Gastrocnemius medialis (tissue), 4 donors: ENCODE measurements around the gene FBLN2. TPM values are rescaled to one million over a fixed set of nuclear protein-coding genes. Genes with fewer than 3 reads are reported as not detected.
A peak's percentile ranks its signal among the peaks of the same experiment; 100 is the strongest.

ENCODE experiments used
- ATAC-seq, 2 donors: fragments of 150-250 bp; one replicate each; pipeline ENCODE4 v1.9.1; 2016
- DNase-seq, 2 donors: peaks; one replicate each; pipeline ENCODE4 v3.0.0-alpha.2; 2019
- H3K27ac ChIP-seq, 4 donors: fragments of 200-600 bp; sonication (generic); 1 replicate in 1 of 4; 2 replicates in 3 of 4; pipeline ENCODE4 v1.5.1; 2016 to 2018; ENCODE audit warnings: mild to moderate bottlenecking in 2 of 4, moderate library complexity in 1 of 4
- H3K27me3 ChIP-seq, 3 donors: fragments of 200-600 bp; sonication (generic) in 2 of 3; 1 replicate in 1 of 3; 2 replicates in 2 of 3; pipeline versions ENCODE4 v1.5.1 to v1.6.0; 2016 to 2019; ENCODE audit warnings: mild to moderate bottlenecking in 1 of 3, moderate library complexity in 1 of 3
- H3K36me3 ChIP-seq, 2 donors: fragments of 200-600 bp; sonication (generic) in 1 of 2; one replicate each; pipeline ENCODE4 v1.5.1; 2017 to 2018
- H3K4me1 ChIP-seq, 2 donors: fragments of 200-600 bp; sonication (generic) in 1 of 2; one replicate each; pipeline ENCODE4 v1.5.1; 2016 to 2017; ENCODE audit warnings: mild to moderate bottlenecking in 2 of 2
- H3K4me3 ChIP-seq, 4 donors: fragments of 200-600 bp; sonication (generic) in 3 of 4; 1 replicate in 1 of 4; 2 replicates in 3 of 4; pipeline ENCODE4 v1.5.1; 2016 to 2019; ENCODE audit warnings: mild to moderate bottlenecking in 2 of 4
- H3K9me3 ChIP-seq, 3 donors: fragments of 200-600 bp; sonication (generic) in 2 of 3; 1 replicate in 1 of 3; 2 replicates in 2 of 3; pipeline ENCODE4 v1.5.1; 2016 to 2019
- CTCF ChIP-seq, 5 experiments: fragments of 450-650 bp in 3 of 5; fragments of 200-600 bp in 2 of 5; sonication (generic) in 2 of 5; IDR thresholded peaks in 4 of 5; conservative IDR thresholded peaks in 1 of 5; 1 replicate in 4 of 5; 2 replicates in 1 of 5; pipeline ENCODE4 v1.5.1; 2016 to 2019; ENCODE audit warnings: antibody characterized with exemption in 5 of 5, mild to moderate bottlenecking in 3 of 5, moderate library complexity in 3 of 5
- POLR2A ChIP-seq, 2 donors: fragments of 450-650 bp; IDR thresholded peaks; one replicate each; pipeline ENCODE4 v1.6.1; 2017; ENCODE audit warnings: antibody characterized with exemption in 2 of 2, mild to moderate bottlenecking in 2 of 2, moderate library complexity in 2 of 2
- in situ Hi-C, 4 donors: fragments of 200-750 bp; cut with MboI; loops; one replicate each; pipeline versions ENCODE4 v1.15.0 to v1.8.0; 2017; ENCODE audit warnings: low sequenced_read_pairs in 4 of 4
- intact Hi-C: fragments of 100-400 bp; cut with DNase I; formaldehyde crosslinking; loops from one replicate; pipeline ENCODE4 v1.15.1; 2023; ENCODE audit warnings: low total_unique reads
- total RNA-seq, 4 donors: library from RNA; depleted of rRNA; stranded (reverse); fragments of >200 nt; gene quantifications; one replicate each; pipeline versions ENCODE4 v1.1.0 to v1.2.3, GENCODE V29; 2016

FBLN2 gene
- total RNA-seq, 4 donors from 2014 or later: 28.9 to 45.7 (median 34.0) TPM

GRCh38 chr3:13571831-13572750, 23.2 kb downstream of the FBLN2 start:
- Histone ChIP-seq H3K4me3 (no peak overlapping the region), H3K4me1 (peaks cover 0 to 4% of the 10 kb centered on the region in 2 donors), H3K36me3 (no peaks in the 10 kb centered on the region), H3K27me3 (no peaks in the 10 kb centered on the region), H3K27ac (peak overlapping the region in 1 of 4 donors; percentile 25), H3K9me3 (no peaks in the 10 kb centered on the region)
- no peak for DNase-seq
- ATAC-seq: no peak
- intact Hi-C loops (no loop called here), in situ Hi-C loops (no loop called here)
- TF ChIP-seq POLR2A (IDR thresholded peaks at IDR 0.05): no peak
- no peak for TF ChIP-seq CTCF (IDR thresholded peaks at IDR 0.05 in 4 of 5, conservative IDR thresholded peaks at IDR 0.05 in 1 of 5)

- no peaks in the 10 kb centered on the region for H3K27me3 ChIP-seq
- intact Hi-C loops: no loop called here
These were observed 24.1 kb downstream of the FBLN2 start for GRCh38 chr3:13572926-13573623.

GRCh38 chr3:13574083-13574797, 25.3 kb downstream of the FBLN2 start:
- no peaks in the 10 kb centered on the region for H3K9me3 ChIP-seq
- peaks cover 0 to 4% of the 10 kb centered on the region in 2 donors for H3K4me1 ChIP-seq
- no peak overlapping the region for H3K4me3 ChIP-seq
- no peaks in the 10 kb centered on the region for H3K27me3 ChIP-seq
- DNase-seq (no peak), ATAC-seq (no peak)
- in situ Hi-C loops (no loop called here), intact Hi-C loops (no loop called here)
- no peak overlapping the region for H3K27ac ChIP-seq
- no peaks in the 10 kb centered on the region for H3K36me3 ChIP-seq
- no peak for TF ChIP-seq CTCF (IDR thresholded peaks at IDR 0.05 in 4 of 5, conservative IDR thresholded peaks at IDR 0.05 in 1 of 5)
- no peak for TF ChIP-seq POLR2A (IDR thresholded peaks at IDR 0.05)

More at GRCh38 chr3:13572926-13573623, 24.1 kb downstream of the FBLN2 start:
- Histone ChIP-seq H3K4me3 (no peak overlapping the region), H3K9me3 (no peaks in the 10 kb centered on the region), H3K36me3 (no peaks in the 10 kb centered on the region), H3K4me1 (peaks cover 0 to 4% of the 10 kb centered on the region in 2 donors), H3K27ac (no peak overlapping the region)
- in situ Hi-C loops: no loop called here
- ATAC-seq (no peak), DNase-seq (no peak)
- TF ChIP-seq POLR2A (IDR thresholded peaks at IDR 0.05): no peak
- TF ChIP-seq CTCF (IDR thresholded peaks at IDR 0.05 in 4 of 5, conservative IDR thresholded peaks at IDR 0.05 in 1 of 5): no peak

GRCh38 chr3:13574798-13575451, 26.0 kb downstream of the FBLN2 start:
- DNase-seq: no peak
- Histone ChIP-seq H3K27me3 (no peaks in the 10 kb centered on the region), H3K36me3 (no peaks in the 10 kb centered on the region), H3K4me1 (peaks cover 0 to 4% of the 10 kb centered on the region in 2 donors), H3K9me3 (no peaks in the 10 kb centered on the region), H3K27ac (no peak overlapping the region), H3K4me3 (no peak overlapping the region)
- TF ChIP-seq CTCF (IDR thresholded peaks at IDR 0.05 in 4 of 5, conservative IDR thresholded peaks at IDR 0.05 in 1 of 5) (no peak), POLR2A (IDR thresholded peaks at IDR 0.05) (no peak)
- in situ Hi-C loops (no loop called here), intact Hi-C loops (no loop called here)
- ATAC-seq: no peak
